Hepatocyte (in vitro differentiated cells): ENCODE data around the gene CMSS1.

Experiments
- CTCF ChIP-seq: fragments of 200-600 bp; sonication (generic); IDR thresholded peaks from 2 replicates; pipeline ENCODE4 v1.5.1; 2016; ENCODE audit warnings: antibody characterized with exemption, mild to moderate bottlenecking; ENCODE audit not compliant: poor library complexity
- EZH2 ChIP-seq: fragments of 200-600 bp; sonication (generic); IDR thresholded peaks from 2 replicates; pipeline ENCODE4 v1.6.1; 2016; ENCODE audit warnings: antibody characterized with exemption, mild to moderate bottlenecking, borderline replicate concordance

- TF ChIP-seq CTCF (no peak), EZH2 (no peak)
Measured at GRCh38 chr3:99875581-99875928, 57.9 kb downstream of the CMSS1 start.
